Measurements from ENCODE around the gene CPE.

GRCh38 chr4:165542476-165542875 is 163.7 kb downstream of the CPE start:
- TF ChIP-seq CTCF (IDR thresholded peaks at IDR 0.05) (no peak), POLR2AphosphoS5 (IDR thresholded peaks at IDR 0.05) (no peak), POLR2A (IDR thresholded peaks at IDR 0.05) (no peak)

Data from prostate gland (tissue), 2 donors.